ENCODE results near the gene SLC7A6. TPM values are rescaled to one million over a fixed set of nuclear protein-coding genes. Genes with fewer than 3 reads are reported as not detected.

Gene SLC7A6
- total RNA-seq, 1 donor from 2014 or later, result 71.9 TPM

DNA sequence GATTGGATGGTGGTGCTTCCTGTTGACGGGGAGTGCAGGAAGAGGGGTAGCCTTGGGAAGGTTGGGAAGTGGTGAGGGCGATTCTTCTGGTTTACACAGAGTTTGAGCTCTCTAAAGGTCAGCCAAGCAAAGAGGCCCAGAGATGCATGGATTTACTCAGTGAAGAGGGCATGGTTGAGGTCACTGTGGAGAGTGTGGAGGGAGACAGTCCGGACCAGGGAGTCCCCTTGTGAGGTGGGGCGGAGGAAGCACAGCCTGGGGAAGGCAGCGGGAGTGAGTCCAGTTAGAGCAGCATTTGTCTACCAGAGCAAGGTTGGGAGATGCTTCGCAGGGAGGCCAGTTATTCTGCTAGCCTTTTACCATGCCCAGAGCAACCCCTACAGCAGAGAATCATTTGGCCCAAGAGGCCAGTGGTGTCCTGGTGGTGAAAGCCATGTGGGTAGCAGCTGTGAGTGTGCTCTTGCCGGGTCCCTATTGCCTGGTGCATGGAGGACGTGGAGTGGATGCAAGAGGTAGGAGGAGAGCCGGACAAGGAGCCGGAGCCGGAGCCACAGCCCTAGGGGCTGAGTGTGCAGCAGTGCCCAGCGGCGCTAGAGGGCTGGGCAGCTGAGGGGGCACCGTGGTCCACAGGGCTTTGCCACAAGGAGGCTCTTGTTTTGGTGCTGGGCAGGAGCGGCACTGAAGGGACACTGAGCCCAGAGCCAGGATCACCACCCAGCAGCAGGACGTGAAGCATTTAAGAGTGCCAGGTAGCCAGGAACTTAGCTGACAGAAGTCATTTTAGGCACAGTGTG, 74.2 kb downstream of the SLC7A6 start:
- TF ChIP-seq EZH2 (IDR thresholded peaks at IDR 0.05; ENCODE audit: insufficient read depth, low read length) (no peak), CTCF (IDR thresholded peaks at IDR 0.05; ENCODE audit: insufficient read depth, low read depth, low read length) (no peak)

DNA sequence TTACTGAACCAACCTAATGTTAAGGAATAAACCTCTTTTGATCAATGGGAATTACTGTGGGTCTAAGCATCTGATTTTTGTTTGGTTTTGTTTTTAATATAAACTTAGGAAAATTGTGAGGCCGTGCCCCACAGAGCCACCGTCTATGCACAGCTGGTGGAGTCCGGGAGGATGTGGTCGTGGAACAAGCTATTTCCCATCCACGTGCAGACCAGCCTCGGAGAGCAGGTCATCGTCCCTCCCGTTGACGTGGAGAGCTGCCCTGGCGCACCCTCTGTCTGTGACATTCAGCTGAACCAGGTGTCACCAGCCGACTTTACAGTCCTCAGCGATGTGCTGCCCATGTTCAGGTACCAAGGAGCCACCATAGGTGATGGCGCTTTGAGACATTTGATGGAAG, 74.9 kb downstream of the SLC7A6 start:
- Histone ChIP-seq H3K4me2 (ENCODE audit: low read length) (no peak overlapping the region), H3K4me3 (ENCODE audit: insufficient read depth, low read depth, low read length) (no peak overlapping the region), H3K9me3 (ENCODE audit: insufficient read depth, low read depth, low read length) (peaks cover 3% of the 10 kb centered on the region), H3K9ac (ENCODE audit: low read length) (no peak overlapping the region), H4K20me1 (ENCODE audit: insufficient read depth, low read length) (no peaks in the 10 kb centered on the region), H3K36me3 (ENCODE audit: insufficient read depth, low read length) (peaks cover 32% of the 10 kb centered on the region), H3K4me1 (ENCODE audit: insufficient read depth, low read length) (no peaks in the 10 kb centered on the region), H3K27ac (ENCODE audit: low read depth, low read length) (no peak overlapping the region), H2AFZ (ENCODE audit: low read depth, low read length) (no peak overlapping the region), H3K27me3 (ENCODE audit: insufficient read depth, low read length) (no peaks in the 10 kb centered on the region), H3K79me2 (ENCODE audit: insufficient read depth, low read length) (no peaks in the 10 kb centered on the region)
- FAIRE-seq, result no peak
- no peak for TF ChIP-seq CTCF (IDR thresholded peaks at IDR 0.05; ENCODE audit: insufficient read depth, low read depth, low read length)
- no peak for TF ChIP-seq EZH2 (IDR thresholded peaks at IDR 0.05; ENCODE audit: insufficient read depth, low read length)
- Mint-ChIP-seq H3K4me3 (ENCODE audit: unreplicated experiment) (no peak overlapping the region), H3K4me1 (ENCODE audit: low read depth, unreplicated experiment) (peaks cover 5% of the 10 kb centered on the region), H3K9me3 (ENCODE audit: unreplicated experiment) (no peaks in the 10 kb centered on the region), H3K36me3 (ENCODE audit: low read depth, unreplicated experiment) (peaks cover 25% of the 10 kb centered on the region), H3K27ac (ENCODE audit: unreplicated experiment) (no peak overlapping the region), H3K27me3 (ENCODE audit: low read depth, unreplicated experiment) (no peaks in the 10 kb centered on the region)
- DNase-seq (ENCODE audit: low read depth), result no peak

More for the DNA sequence above, 74.2 kb downstream of the SLC7A6 start:
- no peaks in the 10 kb centered on the region for H4K20me1 ChIP-seq (ENCODE audit: insufficient read depth, low read length)
- no peaks in the 10 kb centered on the region for H3K27me3 ChIP-seq (ENCODE audit: insufficient read depth, low read length)
- H2AFZ ChIP-seq (ENCODE audit: low read depth, low read length), result no peak overlapping the region
- H3K27ac ChIP-seq (ENCODE audit: low read depth, low read length), result no peak overlapping the region
- no peak overlapping the region for H3K4me3 ChIP-seq (ENCODE audit: insufficient read depth, low read depth, low read length)
- no peak overlapping the region for H3K27ac Mint-ChIP-seq (ENCODE audit: unreplicated experiment)
- no peak overlapping the region for H3K4me3 Mint-ChIP-seq (ENCODE audit: unreplicated experiment)
- H3K36me3 ChIP-seq (ENCODE audit: insufficient read depth, low read length), result peaks cover 28% of the 10 kb centered on the region
- no peaks in the 10 kb centered on the region for H3K79me2 ChIP-seq (ENCODE audit: insufficient read depth, low read length)
- no peak for FAIRE-seq
- no peaks in the 10 kb centered on the region for H3K4me1 ChIP-seq (ENCODE audit: insufficient read depth, low read length)
- H3K27me3 Mint-ChIP-seq (ENCODE audit: low read depth, unreplicated experiment), result no peaks in the 10 kb centered on the region
- H3K9ac ChIP-seq (ENCODE audit: low read length), result no peak overlapping the region
- H3K4me1 Mint-ChIP-seq (ENCODE audit: low read depth, unreplicated experiment), result peaks cover 5% of the 10 kb centered on the region
- peaks cover 28% of the 10 kb centered on the region for H3K36me3 Mint-ChIP-seq (ENCODE audit: low read depth, unreplicated experiment)
- no peak for DNase-seq (ENCODE audit: low read depth)
- H3K9me3 Mint-ChIP-seq (ENCODE audit: unreplicated experiment), result no peaks in the 10 kb centered on the region
- H3K4me2 ChIP-seq (ENCODE audit: low read length), result no peak overlapping the region
- H3K9me3 ChIP-seq (ENCODE audit: insufficient read depth, low read depth, low read length), result peaks cover 3% of the 10 kb centered on the region

- no peaks in the 10 kb centered on the region for H3K27me3 ChIP-seq (ENCODE audit: insufficient read depth, low read length)
- peaks cover 39% of the 10 kb centered on the region for H3K36me3 ChIP-seq (ENCODE audit: insufficient read depth, low read length)
- H3K4me3 Mint-ChIP-seq (ENCODE audit: unreplicated experiment), result no peak overlapping the region
- DNase-seq (ENCODE audit: low read depth), result no peak
- no peak for FAIRE-seq
- H3K4me1 ChIP-seq (ENCODE audit: insufficient read depth, low read length), result no peaks in the 10 kb centered on the region
- H3K27ac Mint-ChIP-seq (ENCODE audit: unreplicated experiment), result no peak overlapping the region
- H3K4me2 ChIP-seq (ENCODE audit: low read length), result no peak overlapping the region
- H3K9ac ChIP-seq (ENCODE audit: low read length), result no peak overlapping the region
- H3K36me3 Mint-ChIP-seq (ENCODE audit: low read depth, unreplicated experiment), result peaks cover 27% of the 10 kb centered on the region
- no peak for TF ChIP-seq CTCF (IDR thresholded peaks at IDR 0.05; ENCODE audit: insufficient read depth, low read depth, low read length)
- TF ChIP-seq EZH2 (IDR thresholded peaks at IDR 0.05; ENCODE audit: insufficient read depth, low read length), result no peak
- no peaks in the 10 kb centered on the region for H3K9me3 Mint-ChIP-seq (ENCODE audit: unreplicated experiment)
- no peaks in the 10 kb centered on the region for H3K27me3 Mint-ChIP-seq (ENCODE audit: low read depth, unreplicated experiment)
- H3K79me2 ChIP-seq (ENCODE audit: insufficient read depth, low read length), result no peaks in the 10 kb centered on the region
- peaks cover 7% of the 10 kb centered on the region for H4K20me1 ChIP-seq (ENCODE audit: insufficient read depth, low read length)
- H2AFZ ChIP-seq (ENCODE audit: low read depth, low read length), result no peak overlapping the region
- peaks cover 11% of the 10 kb centered on the region for H3K4me1 Mint-ChIP-seq (ENCODE audit: low read depth, unreplicated experiment)
- H3K9me3 ChIP-seq (ENCODE audit: insufficient read depth, low read depth, low read length), result peaks cover 3% of the 10 kb centered on the region
- no peak overlapping the region for H3K27ac ChIP-seq (ENCODE audit: low read depth, low read length)
- H3K4me3 ChIP-seq (ENCODE audit: insufficient read depth, low read depth, low read length), result no peak overlapping the region
These were observed 78.3 kb downstream of the SLC7A6 start for GRCh38 chr16:68342620-68343019.
